ENCODE results near the gene CDO1. TPM values are rescaled to one million over a fixed set of nuclear protein-coding genes. Genes with fewer than 3 reads are reported as not detected.

CDO1 gene
- total RNA-seq, 1 experiment from 2014 or later = 0.42 TPM

DNA sequence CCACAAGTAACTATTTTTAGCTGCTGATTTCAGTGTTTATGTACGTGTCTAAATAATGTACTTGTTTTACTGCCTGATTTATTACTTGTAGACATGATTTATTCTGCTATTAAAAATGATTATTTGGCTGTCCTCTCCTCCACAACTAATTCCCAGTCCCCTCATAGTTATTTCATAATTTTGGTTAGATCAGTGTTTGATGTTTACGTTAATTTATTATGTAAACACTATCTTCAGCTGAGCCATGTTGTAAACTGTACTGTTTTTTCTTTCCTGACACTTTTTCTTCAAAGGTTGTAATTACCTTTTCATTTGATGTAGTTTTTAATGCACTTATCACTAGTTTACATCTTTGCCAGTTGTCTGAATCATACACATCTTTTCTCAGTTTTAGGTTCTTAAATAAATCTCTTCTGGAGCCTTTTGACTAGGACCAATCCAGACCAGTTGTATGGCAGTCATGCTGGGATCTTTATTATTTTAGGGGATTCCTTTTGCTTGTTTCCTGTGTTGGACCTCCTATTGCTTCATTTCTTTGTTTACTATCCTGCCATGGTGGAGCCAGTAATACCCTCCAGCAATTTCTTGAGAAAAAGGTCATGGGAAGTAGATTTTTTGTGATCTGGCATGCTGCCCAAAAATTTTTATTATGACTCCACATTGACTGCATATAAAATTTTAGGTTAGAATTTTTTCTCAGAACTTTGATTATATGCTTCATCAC is 41.3 kb upstream of the CDO1 start:
- intact Hi-C loops (cut with micrococcal nuclease) = no loop called here
- H3K27ac Mint-ChIP-seq (ENCODE audit: low read depth, unreplicated experiment) = peak overlapping the region; percentile 89
- H3K27me3 Mint-ChIP-seq (ENCODE audit: insufficient read depth, unreplicated experiment) = no peaks in the 10 kb centered on the region
- no peak overlapping the region for H3K4me3 Mint-ChIP-seq (ENCODE audit: unreplicated experiment)
- no peaks in the 10 kb centered on the region for H3K36me3 Mint-ChIP-seq (ENCODE audit: insufficient read depth, unreplicated experiment)
- TF ChIP-seq CTCF (IDR thresholded peaks at IDR 0.05; ENCODE audit: unreplicated experiment) = no peak
- POLR2A ChIA-PET = interaction anchor here (0.9 to 3.1 kb wide), 4 partner anchors 10 to 17 kb away, joined by 5 to 23 read pairs (median 8); partner anchors contain the start of gene ATG12
- BruUV-seq (replicated peaks) = no TSS peak
- peaks cover 38% of the 10 kb centered on the region for H3K4me1 Mint-ChIP-seq (ENCODE audit: insufficient read depth, unreplicated experiment)
- DNase-seq (ENCODE audit: unreplicated experiment) = peak; percentile 93
- CTCF ChIA-PET = interaction anchor here (1.6 kb wide), 1 partner anchor 30 kb away, joined by 5 read pairs; no protein-coding TSS in a partner anchor
- peaks cover 18% of the 10 kb centered on the region for H3K9me3 Mint-ChIP-seq (ENCODE audit: unreplicated experiment)

GRCh38 chr5:115857057-115857479 is 40.6 kb upstream of the CDO1 start:
- Mint-ChIP-seq H3K27me3 (ENCODE audit: insufficient read depth, unreplicated experiment) (no peaks in the 10 kb centered on the region), H3K4me1 (ENCODE audit: insufficient read depth, unreplicated experiment) (peaks cover 38% of the 10 kb centered on the region), H3K4me3 (ENCODE audit: unreplicated experiment) (no peak overlapping the region), H3K27ac (ENCODE audit: low read depth, unreplicated experiment) (peak overlapping the region; percentile 89), H3K36me3 (ENCODE audit: insufficient read depth, unreplicated experiment) (no peaks in the 10 kb centered on the region), H3K9me3 (ENCODE audit: unreplicated experiment) (peaks cover 18% of the 10 kb centered on the region)
- CTCF ChIA-PET = no interaction called here
- no peak for DNase-seq (ENCODE audit: unreplicated experiment)
- POLR2A ChIA-PET = interaction anchor here (0.9 to 3.1 kb wide), 4 partner anchors 10 to 17 kb away, joined by 5 to 23 read pairs (median 8); partner anchors contain the start of gene ATG12
- no TSS peak for BruUV-seq (replicated peaks)
- no peak for TF ChIP-seq CTCF (IDR thresholded peaks at IDR 0.05; ENCODE audit: unreplicated experiment)
- intact Hi-C loops (cut with micrococcal nuclease) = no loop called here

DNA sequence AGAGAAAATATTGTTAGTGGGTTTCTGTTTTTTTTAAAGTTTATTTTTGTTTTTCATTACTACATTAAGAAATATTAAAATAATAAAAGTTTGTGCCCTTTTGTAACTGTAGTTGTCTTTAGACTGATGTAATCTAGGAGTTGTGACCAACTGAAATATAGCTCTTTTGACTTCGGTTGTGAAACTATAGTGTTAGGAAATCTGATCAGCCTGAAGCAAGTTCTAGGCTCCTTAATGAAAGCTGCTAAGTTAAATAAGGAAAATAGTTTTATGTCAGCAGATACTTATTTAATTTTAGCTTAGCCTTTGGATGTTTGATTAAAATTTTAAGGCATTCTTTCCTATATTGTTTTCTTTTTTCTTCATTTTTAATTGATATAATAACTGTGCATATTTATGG is 39.5 kb upstream of the CDO1 start:
- Mint-ChIP-seq H3K27ac (ENCODE audit: low read depth, unreplicated experiment) (no peak overlapping the region), H3K4me1 (ENCODE audit: insufficient read depth, unreplicated experiment) (peaks cover 34% of the 10 kb centered on the region), H3K36me3 (ENCODE audit: insufficient read depth, unreplicated experiment) (no peaks in the 10 kb centered on the region), H3K4me3 (ENCODE audit: unreplicated experiment) (no peak overlapping the region), H3K27me3 (ENCODE audit: insufficient read depth, unreplicated experiment) (no peaks in the 10 kb centered on the region), H3K9me3 (ENCODE audit: unreplicated experiment) (peaks cover 18% of the 10 kb centered on the region)
- CTCF ChIA-PET = interaction anchor here (0.6 to 1.3 kb wide), 6 partner anchors 11 to 597 kb away, joined by 3 to 4 read pairs (median 3); no protein-coding TSS in a partner anchor
- intact Hi-C loops (cut with micrococcal nuclease) = no loop called here
- peak; percentile 75 for DNase-seq (ENCODE audit: unreplicated experiment)
- POLR2A ChIA-PET = interaction anchor here (0.6 to 3.1 kb wide), 5 partner anchors 8 to 1836 kb away, joined by 3 to 23 read pairs (median 5); no protein-coding TSS in a partner anchor
- no TSS peak for BruUV-seq (replicated peaks)
- no peak for TF ChIP-seq CTCF (IDR thresholded peaks at IDR 0.05; ENCODE audit: unreplicated experiment)

- ChIA-PET POLR2A (interaction anchor here (1.3 kb wide), 1 partner anchor 11 kb away, joined by 5 read pairs; no protein-coding TSS in a partner anchor), CTCF (no interaction called here)
- no TSS peak for BruUV-seq (replicated peaks)
- no peak for DNase-seq (ENCODE audit: unreplicated experiment)
- Mint-ChIP-seq H3K9me3 (ENCODE audit: unreplicated experiment) (peaks cover 18% of the 10 kb centered on the region), H3K4me1 (ENCODE audit: insufficient read depth, unreplicated experiment) (peaks cover 35% of the 10 kb centered on the region), H3K36me3 (ENCODE audit: insufficient read depth, unreplicated experiment) (no peaks in the 10 kb centered on the region), H3K4me3 (ENCODE audit: unreplicated experiment) (no peak overlapping the region), H3K27ac (ENCODE audit: low read depth, unreplicated experiment) (no peak overlapping the region), H3K27me3 (ENCODE audit: insufficient read depth, unreplicated experiment) (no peaks in the 10 kb centered on the region)
- no peak for TF ChIP-seq CTCF (IDR thresholded peaks at IDR 0.05; ENCODE audit: unreplicated experiment)
- intact Hi-C loops (cut with micrococcal nuclease) = no loop called here
Measured at GRCh38 chr5:115854139-115854538, 37.7 kb upstream of the CDO1 start.

Data from MCF 10A (cell line).